ENCODE measurements around the gene TBX2.

Gene TBX2

DNA sequence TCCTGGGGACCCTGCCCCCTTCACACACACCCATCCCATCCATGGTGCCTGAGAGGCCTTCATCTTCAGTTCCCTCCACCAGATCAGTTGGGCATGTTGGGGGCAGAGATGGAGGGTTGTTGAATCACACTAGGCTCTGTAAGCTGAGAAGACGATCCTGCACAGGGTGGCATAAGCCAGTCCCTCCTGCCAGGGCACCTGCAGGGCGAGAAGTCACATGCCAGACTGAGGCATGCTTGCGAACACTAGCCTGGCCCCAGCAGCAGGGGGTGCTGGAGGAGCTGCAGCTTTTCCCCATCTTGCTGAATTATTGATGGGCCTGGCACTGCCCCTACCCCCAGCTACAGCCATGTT, 6.1 kb upstream of the TBX2 start:
- H3K4me3 Mint-ChIP-seq, result no peak overlapping the region

GRCh38 chr17:61393904-61394629, 5.6 kb upstream of the TBX2 start:
- Mint-ChIP-seq H3K36me3 (ENCODE audit: low read depth) (no peaks in the 10 kb centered on the region), H3K27ac (no peak overlapping the region), H3K4me1 (peaks cover 47% of the 10 kb centered on the region), H3K9me3 (no peaks in the 10 kb centered on the region), H3K4me3 (no peak overlapping the region), H3K27me3 (ENCODE audit: low read depth, poor library complexity) (peaks cover 83% of the 10 kb centered on the region)
- DNase-seq, result no peak
- no peak for TF ChIP-seq CTCF (IDR thresholded peaks at IDR 0.05)

More for the DNA sequence above, 6.1 kb upstream of the TBX2 start:
- Mint-ChIP-seq H3K27me3 (ENCODE audit: low read depth, poor library complexity) (peaks cover 78% of the 10 kb centered on the region), H3K27ac (no peak overlapping the region), H3K4me1 (peaks cover 48% of the 10 kb centered on the region), H3K9me3 (no peaks in the 10 kb centered on the region), H3K36me3 (ENCODE audit: low read depth) (no peaks in the 10 kb centered on the region)
- TF ChIP-seq CTCF (IDR thresholded peaks at IDR 0.05), result no peak
- DNase-seq, result no peak

- TF ChIP-seq CTCF (IDR thresholded peaks at IDR 0.05), result no peak
- Mint-ChIP-seq H3K4me3 (no peak overlapping the region), H3K27me3 (ENCODE audit: low read depth, poor library complexity) (peaks cover 90% of the 10 kb centered on the region), H3K9me3 (no peaks in the 10 kb centered on the region), H3K27ac (no peak overlapping the region), H3K4me1 (peaks cover 39% of the 10 kb centered on the region), H3K36me3 (ENCODE audit: low read depth) (no peaks in the 10 kb centered on the region)
- DNase-seq, result no peak
Observed at GRCh38 chr17:61394630-61395408, 4.8 kb upstream of the TBX2 start.

GRCh38 chr17:61395409-61395982, 4.1 kb upstream of the TBX2 start:
- no peaks in the 10 kb centered on the region for H3K36me3 Mint-ChIP-seq (ENCODE audit: low read depth)
- H3K27ac Mint-ChIP-seq, result no peak overlapping the region
- H3K4me1 Mint-ChIP-seq, result peaks cover 32% of the 10 kb centered on the region
- H3K9me3 Mint-ChIP-seq, result no peaks in the 10 kb centered on the region
- no peak for TF ChIP-seq CTCF (IDR thresholded peaks at IDR 0.05)
- no peak for DNase-seq
- peaks cover 89% of the 10 kb centered on the region for H3K27me3 Mint-ChIP-seq (ENCODE audit: low read depth, poor library complexity)
- peak overlapping the region; percentile 62 for H3K4me3 Mint-ChIP-seq

- DNase-seq, result no peak
- Mint-ChIP-seq H3K9me3 (no peaks in the 10 kb centered on the region), H3K27ac (no peak overlapping the region), H3K4me3 (peak overlapping the region; percentile 62), H3K27me3 (ENCODE audit: low read depth, poor library complexity) (peaks cover 89% of the 10 kb centered on the region), H3K36me3 (ENCODE audit: low read depth) (no peaks in the 10 kb centered on the region), H3K4me1 (peaks cover 28% of the 10 kb centered on the region)
- TF ChIP-seq CTCF (IDR thresholded peaks at IDR 0.05), result no peak
Observed at GRCh38 chr17:61395983-61396585, 3.6 kb upstream of the TBX2 start.
